Stomach (tissue), 4 donors: ENCODE results near the gene POTEF.
"Not testable (repeated sequence)": the region's sequence is repeated elsewhere in the genome, so short reads cannot be mapped to it uniquely, and the experiment has no call there.

ENCODE experiments used
- CTCF ChIP-seq, 7 experiments: fragments of 450-650 bp in 4 of 7; fragments of 200-600 bp in 3 of 7; sonication (generic) in 3 of 7; IDR thresholded peaks; one replicate each; pipeline ENCODE4 v1.5.1; 2016 to 2019; ENCODE audit warnings: antibody characterized with exemption in 7 of 7, control low read depth in 2 of 7, mild to moderate bottlenecking in 1 of 7
- EP300 ChIP-seq: sonication (generic); formaldehyde crosslinking; IDR thresholded peaks from one replicate; pipeline ENCODE4 v1.6.1; 2017; ENCODE audit warnings: antibody characterized with exemption
- POLR2A ChIP-seq, 4 donors: fragments of 450-650 bp; IDR thresholded peaks; one replicate each; pipeline ENCODE4 v1.6.1; 2016; ENCODE audit warnings: antibody characterized with exemption in 4 of 4, control low read depth in 2 of 4, mild to moderate bottlenecking in 1 of 4, moderate library complexity in 1 of 4

GRCh38 chr2:130153721-130154422, 24.9 kb upstream of the POTEF start:
- not testable (repeated sequence) for TF ChIP-seq POLR2A (IDR thresholded peaks at IDR 0.05); EP300; CTCF (IDR thresholded peaks at IDR 0.05)
